ENCODE results near the gene UPF2. TPM values are rescaled to one million over a fixed set of nuclear protein-coding genes. Genes with fewer than 3 reads are reported as not detected.

Gene UPF2
- total RNA-seq, 1 donor from 2014 or later, result 16.4 TPM

GRCh38 chr10:11950325-11951018 lies 92.1 kb downstream of the UPF2 start:
- no peak overlapping the region for H3K27ac Mint-ChIP-seq (ENCODE audit: unreplicated experiment)

GRCh38 chr10:11949152-11949551 lies 93.5 kb downstream of the UPF2 start:
- Mint-ChIP-seq H3K4me1 (ENCODE audit: low read depth, unreplicated experiment) (no peaks in the 10 kb centered on the region), H3K9me3 (ENCODE audit: unreplicated experiment) (peaks cover 1% of the 10 kb centered on the region), H3K36me3 (ENCODE audit: unreplicated experiment) (no peaks in the 10 kb centered on the region), H3K27me3 (ENCODE audit: unreplicated experiment) (no peaks in the 10 kb centered on the region), H3K4me3 (ENCODE audit: unreplicated experiment) (no peak overlapping the region), H3K27ac (ENCODE audit: unreplicated experiment) (no peak overlapping the region)
- DNase-seq, result no peak
- TF ChIP-seq CTCF (IDR thresholded peaks at IDR 0.05; ENCODE audit: partially characterized antibody, unreplicated experiment), result no peak

More at GRCh38 chr10:11950325-11951018, 92.1 kb downstream of the UPF2 start:
- no peak for TF ChIP-seq CTCF (IDR thresholded peaks at IDR 0.05; ENCODE audit: partially characterized antibody, unreplicated experiment)
- Mint-ChIP-seq H3K9me3 (ENCODE audit: unreplicated experiment) (no peaks in the 10 kb centered on the region), H3K27me3 (ENCODE audit: unreplicated experiment) (no peaks in the 10 kb centered on the region), H3K4me3 (ENCODE audit: unreplicated experiment) (no peak overlapping the region), H3K36me3 (ENCODE audit: unreplicated experiment) (no peaks in the 10 kb centered on the region), H3K4me1 (ENCODE audit: low read depth, unreplicated experiment) (no peaks in the 10 kb centered on the region)
- DNase-seq, result no peak

DNA sequence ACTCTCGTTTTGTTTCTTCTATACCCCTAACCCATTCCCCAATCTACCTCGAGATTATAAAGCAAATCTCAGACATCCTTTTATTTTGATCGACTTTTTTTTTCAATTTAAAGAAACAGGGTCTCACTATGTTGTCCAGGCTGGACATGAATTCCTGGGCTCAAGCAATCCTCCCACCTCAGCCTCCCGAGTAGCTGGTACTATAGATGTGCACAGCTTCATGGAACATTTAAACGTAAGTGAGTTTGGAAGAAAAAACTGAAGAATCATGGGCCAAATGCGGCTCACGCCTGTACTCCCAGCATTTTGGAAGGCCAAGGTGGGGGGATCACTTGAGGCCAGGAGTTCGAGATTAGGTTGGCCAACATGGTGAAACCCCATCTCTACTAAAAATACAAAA lies 96.0 kb downstream of the UPF2 start:
- DNase-seq, result no peak
- no peaks in the 10 kb centered on the region for H3K4me1 Mint-ChIP-seq (ENCODE audit: low read depth, unreplicated experiment)
- H3K27ac Mint-ChIP-seq (ENCODE audit: unreplicated experiment), result no peak overlapping the region
- H3K4me3 Mint-ChIP-seq (ENCODE audit: unreplicated experiment), result no peak overlapping the region
- peaks cover 1% of the 10 kb centered on the region for H3K9me3 Mint-ChIP-seq (ENCODE audit: unreplicated experiment)
- H3K27me3 Mint-ChIP-seq (ENCODE audit: unreplicated experiment), result peaks cover 2% of the 10 kb centered on the region
- TF ChIP-seq CTCF (IDR thresholded peaks at IDR 0.05; ENCODE audit: partially characterized antibody, unreplicated experiment), result no peak
- no peaks in the 10 kb centered on the region for H3K36me3 Mint-ChIP-seq (ENCODE audit: unreplicated experiment)

GRCh38 chr10:11936389-11937152 lies 106.0 kb downstream of the UPF2 start:
- no peak for TF ChIP-seq CTCF (IDR thresholded peaks at IDR 0.05; ENCODE audit: partially characterized antibody, unreplicated experiment)
- Mint-ChIP-seq H3K27me3 (ENCODE audit: unreplicated experiment) (no peaks in the 10 kb centered on the region), H3K36me3 (ENCODE audit: unreplicated experiment) (no peaks in the 10 kb centered on the region), H3K4me1 (ENCODE audit: low read depth, unreplicated experiment) (peaks cover 5% of the 10 kb centered on the region), H3K4me3 (ENCODE audit: unreplicated experiment) (no peak overlapping the region), H3K9me3 (ENCODE audit: unreplicated experiment) (peaks cover 2% of the 10 kb centered on the region), H3K27ac (ENCODE audit: unreplicated experiment) (no peak overlapping the region)
- no peak for DNase-seq

- Mint-ChIP-seq H3K36me3 (ENCODE audit: unreplicated experiment) (no peaks in the 10 kb centered on the region), H3K9me3 (ENCODE audit: unreplicated experiment) (peaks cover 2% of the 10 kb centered on the region), H3K27me3 (ENCODE audit: unreplicated experiment) (no peaks in the 10 kb centered on the region), H3K4me3 (ENCODE audit: unreplicated experiment) (no peak overlapping the region), H3K27ac (ENCODE audit: unreplicated experiment) (no peak overlapping the region), H3K4me1 (ENCODE audit: low read depth, unreplicated experiment) (peaks cover 5% of the 10 kb centered on the region)
- DNase-seq, result no peak
- TF ChIP-seq CTCF (IDR thresholded peaks at IDR 0.05; ENCODE audit: partially characterized antibody, unreplicated experiment), result no peak
Observed at GRCh38 chr10:11934262-11934661, 108.3 kb downstream of the UPF2 start.

Measured in glutamatergic neuron (in vitro differentiated cells).